ENCODE data around the gene AQP3.

GRCh38 chr9:33473643-33474352 lies 26.4 kb upstream of the AQP3 start, which contains the start of gene NOL6:
- TF ChIP-seq POLR2A (IDR thresholded peaks at IDR 0.05) (peak; percentile 56), CTCF (IDR thresholded peaks at IDR 0.05) (no peak), POLR2AphosphoS5 (IDR thresholded peaks at IDR 0.05) (peak; percentile 56 to 92 (median 91))
